SU-DHL-6 (cell line): ENCODE data around the gene RNF157.

Source experiments
- EZH2phosphoT487 ChIP-seq: fragments of 200-600 bp; sonication (generic), shearing (Covaris generic); conservative IDR thresholded peaks from 2 replicates; pipeline ENCODE4 v1.6.1; 2018; ENCODE audit warnings: mild to moderate bottlenecking, antibody characterized with exemption, low read length, moderate library complexity, mixed read lengths
- TF ChIP-seq, protein P1 (sequence below): fragments of 200-600 bp; sonication (generic); IDR thresholded peaks from one replicate; pipeline ENCODE4 v1.5.1; 2017; ENCODE audit warnings: antibody characterized with exemption, mild to moderate bottlenecking, low read length, moderate library complexity; ENCODE audit not compliant: insufficient read depth, poor library complexity, severe bottlenecking

DNA sequence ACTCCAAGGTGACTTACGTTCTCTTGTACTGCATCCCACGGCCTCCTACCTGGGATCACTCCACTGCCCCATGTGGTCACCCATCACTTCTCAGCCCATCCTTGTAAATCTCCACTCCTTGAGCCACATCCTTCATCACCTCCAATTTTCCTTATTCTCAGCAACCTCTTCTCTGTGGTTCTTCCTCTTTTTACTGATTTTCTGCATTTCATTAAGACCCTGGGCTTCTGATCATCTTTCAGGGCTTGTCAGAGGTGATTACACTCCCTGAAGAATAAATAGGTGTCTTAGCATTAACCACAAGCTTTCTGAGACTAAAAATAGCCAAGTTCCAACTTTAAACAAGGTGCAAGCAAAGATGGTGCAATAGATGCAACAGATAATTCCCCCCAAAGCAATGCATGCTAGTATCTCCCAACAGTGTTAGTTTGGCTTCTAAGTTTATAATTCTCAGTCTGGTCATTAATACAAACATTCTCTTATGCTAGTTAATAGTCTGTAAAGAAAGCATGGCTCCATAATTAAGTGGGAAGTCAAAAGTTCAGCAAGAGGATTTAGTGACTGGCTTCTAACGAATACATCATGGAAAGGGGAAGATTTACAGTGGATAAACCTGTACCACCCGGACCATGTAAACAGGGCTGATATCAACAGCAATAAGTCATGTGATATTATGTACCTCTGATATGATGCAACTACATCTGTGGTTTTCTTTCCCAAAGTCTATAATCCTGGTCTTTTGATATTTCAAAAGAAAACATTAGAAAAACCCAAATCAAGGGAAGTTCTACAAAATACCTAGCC, 51.9 kb downstream of the RNF157 start:
- TF ChIP-seq, protein P1, sequence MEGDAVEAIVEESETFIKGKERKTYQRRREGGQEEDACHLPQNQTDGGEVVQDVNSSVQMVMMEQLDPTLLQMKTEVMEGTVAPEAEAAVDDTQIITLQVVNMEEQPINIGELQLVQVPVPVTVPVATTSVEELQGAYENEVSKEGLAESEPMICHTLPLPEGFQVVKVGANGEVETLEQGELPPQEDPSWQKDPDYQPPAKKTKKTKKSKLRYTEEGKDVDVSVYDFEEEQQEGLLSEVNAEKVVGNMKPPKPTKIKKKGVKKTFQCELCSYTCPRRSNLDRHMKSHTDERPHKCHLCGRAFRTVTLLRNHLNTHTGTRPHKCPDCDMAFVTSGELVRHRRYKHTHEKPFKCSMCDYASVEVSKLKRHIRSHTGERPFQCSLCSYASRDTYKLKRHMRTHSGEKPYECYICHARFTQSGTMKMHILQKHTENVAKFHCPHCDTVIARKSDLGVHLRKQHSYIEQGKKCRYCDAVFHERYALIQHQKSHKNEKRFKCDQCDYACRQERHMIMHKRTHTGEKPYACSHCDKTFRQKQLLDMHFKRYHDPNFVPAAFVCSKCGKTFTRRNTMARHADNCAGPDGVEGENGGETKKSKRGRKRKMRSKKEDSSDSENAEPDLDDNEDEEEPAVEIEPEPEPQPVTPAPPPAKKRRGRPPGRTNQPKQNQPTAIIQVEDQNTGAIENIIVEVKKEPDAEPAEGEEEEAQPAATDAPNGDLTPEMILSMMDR, result no peak
- no peak for TF ChIP-seq EZH2phosphoT487
